Suprapubic skin (tissue), 4 donors: ENCODE data around the gene YTHDF1. TPM values are rescaled to one million over a fixed set of nuclear protein-coding genes. Genes with fewer than 3 reads are reported as not detected.

Experiments used
- DNase-seq, 2 donors: peaks; one replicate each; pipeline ENCODE4 v3.0.0-alpha.2; 2019; ENCODE audit warnings: low spot score in 2 of 2
- H3K27ac ChIP-seq: fragments of 200-600 bp; sonication (generic); one replicate; pipeline ENCODE4 v1.5.1; 2019
- H3K27me3 ChIP-seq: fragments of 200-600 bp; sonication (generic); one replicate; pipeline ENCODE4 v1.5.1; 2019
- H3K36me3 ChIP-seq: fragments of 200-600 bp; sonication (generic); one replicate; pipeline ENCODE4 v1.5.1; 2019
- H3K4me1 ChIP-seq: fragments of 200-600 bp; sonication (generic); one replicate; pipeline ENCODE4 v1.5.1; 2019
- H3K4me3 ChIP-seq: fragments of 200-600 bp; sonication (generic); one replicate; pipeline ENCODE4 v1.5.1; 2019; ENCODE audit warnings: mild to moderate bottlenecking
- H3K9me3 ChIP-seq: fragments of 200-600 bp; sonication (generic); one replicate; pipeline ENCODE4 v1.5.1; 2019
- CTCF ChIP-seq, 2 donors: fragments of 200-600 bp in 1 of 2; fragments of 450-650 bp in 1 of 2; sonication (generic) in 1 of 2; IDR thresholded peaks; one replicate each; pipeline ENCODE4 v1.5.1; 2016 to 2019; ENCODE audit warnings: antibody characterized with exemption in 2 of 2, mild to moderate bottlenecking in 1 of 2, moderate library complexity in 1 of 2
- EP300 ChIP-seq: sonication (generic); formaldehyde crosslinking; IDR thresholded peaks from one replicate; pipeline ENCODE4 v1.6.1; 2017; ENCODE audit warnings: antibody characterized with exemption
- POLR2A ChIP-seq, 2 donors: fragments of 450-650 bp; IDR thresholded peaks; one replicate each; pipeline ENCODE4 v1.6.1; 2017; ENCODE audit warnings: antibody characterized with exemption in 2 of 2, mild to moderate bottlenecking in 2 of 2, moderate library complexity in 2 of 2
- POLR2AphosphoS5 ChIP-seq, 3 donors: sonication (generic); formaldehyde crosslinking; IDR thresholded peaks; one replicate each; pipeline ENCODE4 v1.6.1; 2017; ENCODE audit warnings: antibody characterized with exemption in 3 of 3
- WGBS: methylation state at CpG from one replicate; pipeline ENCODE4 v1.1.5; 2018; 5-methylcytosine and 5-hydroxymethylcytosine counted together
- total RNA-seq, 4 donors: library from RNA; depleted of rRNA; stranded (reverse); fragments of >200 nt; gene quantifications; one replicate each; pipeline ENCODE4 v1.1.0, GENCODE V29; 2016

The YTHDF1 gene
- total RNA-seq, 4 donors from 2014 or later: 32.7 to 40.6 (median 34.0) TPM

- peaks cover 100% of the 10 kb centered on the region for H3K27me3 ChIP-seq
- no peak for DNase-seq
- TF ChIP-seq EP300 (no peak), POLR2AphosphoS5 (IDR thresholded peaks at IDR 0.05) (no peak), CTCF (IDR thresholded peaks at IDR 0.05) (no peak), POLR2A (IDR thresholded peaks at IDR 0.05) (no peak)
- H3K4me1 ChIP-seq: peaks cover 42% of the 10 kb centered on the region
- no peaks in the 10 kb centered on the region for H3K36me3 ChIP-seq
- H3K4me3 ChIP-seq: peak overlapping the region; percentile 33
- no peak overlapping the region for H3K27ac ChIP-seq
- H3K9me3 ChIP-seq: no peaks in the 10 kb centered on the region
- WGBS: 6% methylated on average over 21 of the region's 90 CpGs
Measured at GRCh38 chr20:63177785-63178445, 38.0 kb downstream of the YTHDF1 start.

DNA sequence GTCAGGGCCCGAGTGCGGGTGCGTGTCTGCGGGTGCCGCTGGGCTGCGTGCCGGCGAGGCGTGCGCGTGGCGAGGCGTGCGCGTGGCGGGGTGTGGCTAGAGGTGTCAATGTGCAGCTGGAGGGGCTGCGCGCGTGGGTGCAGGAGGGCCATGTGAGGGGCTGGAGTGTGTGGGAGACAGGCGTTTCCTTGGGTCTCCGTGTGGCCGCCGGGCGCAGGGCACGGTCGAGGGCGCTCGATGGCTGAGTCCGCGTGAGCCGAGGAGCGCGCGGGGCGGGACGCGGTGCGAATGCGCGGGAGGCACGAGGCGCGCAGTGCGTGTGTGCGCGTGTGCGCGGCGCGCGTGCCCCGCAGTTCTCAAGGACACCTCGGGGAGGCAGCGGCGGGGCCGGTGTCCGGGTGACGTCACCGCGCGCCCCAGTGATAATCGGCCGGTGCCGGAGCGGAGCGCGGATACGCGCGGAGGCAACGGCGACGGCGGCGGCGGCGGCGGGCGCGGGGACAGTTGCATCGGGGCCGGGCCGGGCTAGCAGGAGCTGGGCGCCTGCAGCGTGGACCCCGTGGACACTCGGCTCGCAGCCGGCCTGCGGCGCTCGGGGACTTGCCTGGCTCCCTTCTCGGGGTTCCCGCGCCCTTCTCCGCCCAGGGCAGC is 38.7 kb downstream of the YTHDF1 start:
- TF ChIP-seq POLR2A (IDR thresholded peaks at IDR 0.05) (no peak), POLR2AphosphoS5 (IDR thresholded peaks at IDR 0.05) (no peak), CTCF (IDR thresholded peaks at IDR 0.05) (no peak), EP300 (no peak)
- no peaks in the 10 kb centered on the region for H3K9me3 ChIP-seq
- H3K4me1 ChIP-seq: peaks cover 42% of the 10 kb centered on the region
- H3K27ac ChIP-seq: no peak overlapping the region
- no CpG with 5 or more reads among the region's 96 CpGs for WGBS
- peaks cover 100% of the 10 kb centered on the region for H3K27me3 ChIP-seq
- peak overlapping the region; percentile 33 for H3K4me3 ChIP-seq
- DNase-seq: no peak
- no peaks in the 10 kb centered on the region for H3K36me3 ChIP-seq

GRCh38 chr20:63176427-63177133 is 39.4 kb downstream of the YTHDF1 start:
- no peaks in the 10 kb centered on the region for H3K9me3 ChIP-seq
- H3K27ac ChIP-seq: no peak overlapping the region
- TF ChIP-seq POLR2AphosphoS5 (IDR thresholded peaks at IDR 0.05): no peak
- no peak for TF ChIP-seq EP300
- no peak for TF ChIP-seq POLR2A (IDR thresholded peaks at IDR 0.05)
- TF ChIP-seq CTCF (IDR thresholded peaks at IDR 0.05): no peak
- WGBS: 3% methylated on average over 14 of the region's 49 CpGs
- DNase-seq: no peak
- peaks cover 100% of the 10 kb centered on the region for H3K27me3 ChIP-seq
- peaks cover 42% of the 10 kb centered on the region for H3K4me1 ChIP-seq
- H3K4me3 ChIP-seq: no peak overlapping the region
- no peaks in the 10 kb centered on the region for H3K36me3 ChIP-seq

DNA sequence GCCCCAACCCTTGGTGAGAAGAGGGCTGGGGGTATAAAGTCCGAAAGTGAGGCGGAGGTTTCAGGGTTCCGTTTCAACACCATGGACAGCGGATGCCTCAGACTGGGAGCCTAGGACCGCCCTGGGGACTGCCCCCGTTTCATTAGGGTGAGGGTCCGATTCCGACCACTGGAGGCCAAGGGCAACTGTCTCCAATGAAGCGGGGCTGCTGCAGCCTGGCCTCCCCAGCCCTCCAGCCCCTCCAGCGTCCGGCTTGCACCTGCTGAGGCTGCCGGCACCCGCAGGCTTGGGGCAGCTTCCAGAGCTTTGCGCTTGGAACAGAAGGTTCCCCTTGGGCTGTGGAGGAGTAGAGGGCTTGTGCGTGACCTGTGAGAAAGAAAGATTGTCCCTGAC is 39.9 kb downstream of the YTHDF1 start:
- peaks cover 42% of the 10 kb centered on the region for H3K4me1 ChIP-seq
- H3K9me3 ChIP-seq: no peaks in the 10 kb centered on the region
- no peak for DNase-seq
- TF ChIP-seq CTCF (IDR thresholded peaks at IDR 0.05) (no peak), EP300 (no peak), POLR2AphosphoS5 (IDR thresholded peaks at IDR 0.05) (no peak), POLR2A (IDR thresholded peaks at IDR 0.05) (no peak)
- H3K36me3 ChIP-seq: no peaks in the 10 kb centered on the region
- H3K27me3 ChIP-seq: peaks cover 100% of the 10 kb centered on the region
- no peak overlapping the region for H3K4me3 ChIP-seq
- H3K27ac ChIP-seq: no peak overlapping the region
- 4% methylated on average over 5 of the region's 15 CpGs for WGBS
